Neuron (in vitro differentiated cells): ENCODE data around the gene MCM3.
A peak's percentile ranks its signal among the peaks of the same experiment; 100 is the strongest.

Experiments used
- H2AFZ ChIP-seq: one replicate; pipeline ENCODE4 v1.6.1; 2013; ENCODE audit warnings: low read depth, mild to moderate bottlenecking, inconsistent platforms, low read length, moderate library complexity
- H3K27me3 ChIP-seq: one replicate; pipeline ENCODE4 v1.6.1; 2013; ENCODE audit warnings: low read length; ENCODE audit not compliant: insufficient read depth
- H3K36me3 ChIP-seq: one replicate; pipeline ENCODE4 v1.6.1; 2013; ENCODE audit warnings: low read length; ENCODE audit not compliant: insufficient read depth
- H3K4me1 ChIP-seq: one replicate; pipeline ENCODE4 v1.6.1; 2013; ENCODE audit warnings: low read length; ENCODE audit not compliant: insufficient read depth
- H3K4me3 ChIP-seq: 2 replicates; pipeline ENCODE4 v1.5.1; 2013; ENCODE audit warnings: mild to moderate bottlenecking, low read length, moderate library complexity
- H3K9me3 ChIP-seq: one replicate; pipeline ENCODE4 v1.6.1; 2013; ENCODE audit warnings: low read length

Gene MCM3

GRCh38 chr6:52284460-52285176 lies at the start of gene MCM3:
Gene MCM3, minus strand, starts transcription at chr6:52284742. Its CDS starts 68 bp downstream, at chr6:52284674.
- H3K36me3 ChIP-seq = peaks cover 35% of the 10 kb centered on the region
- peak within 1 kb of the TSS; percentile 93 for H3K4me3 ChIP-seq
- H3K27me3 ChIP-seq = no peaks in the 10 kb centered on the region
- no peaks in the 10 kb centered on the region for H3K9me3 ChIP-seq
- H3K4me1 ChIP-seq = peaks cover 14% of the 10 kb centered on the region
- peak within 1 kb of the TSS; percentile 75 for H2AFZ ChIP-seq

GRCh38 chr6:52333840-52334200 lies 49.3 kb upstream of the MCM3 start:
- peaks cover 2% of the 10 kb centered on the region for H3K4me1 ChIP-seq
- H3K36me3 ChIP-seq = no peaks in the 10 kb centered on the region
- no peak overlapping the region for H2AFZ ChIP-seq
- no peak overlapping the region for H3K4me3 ChIP-seq
- H3K9me3 ChIP-seq = no peaks in the 10 kb centered on the region
- no peaks in the 10 kb centered on the region for H3K27me3 ChIP-seq

DNA sequence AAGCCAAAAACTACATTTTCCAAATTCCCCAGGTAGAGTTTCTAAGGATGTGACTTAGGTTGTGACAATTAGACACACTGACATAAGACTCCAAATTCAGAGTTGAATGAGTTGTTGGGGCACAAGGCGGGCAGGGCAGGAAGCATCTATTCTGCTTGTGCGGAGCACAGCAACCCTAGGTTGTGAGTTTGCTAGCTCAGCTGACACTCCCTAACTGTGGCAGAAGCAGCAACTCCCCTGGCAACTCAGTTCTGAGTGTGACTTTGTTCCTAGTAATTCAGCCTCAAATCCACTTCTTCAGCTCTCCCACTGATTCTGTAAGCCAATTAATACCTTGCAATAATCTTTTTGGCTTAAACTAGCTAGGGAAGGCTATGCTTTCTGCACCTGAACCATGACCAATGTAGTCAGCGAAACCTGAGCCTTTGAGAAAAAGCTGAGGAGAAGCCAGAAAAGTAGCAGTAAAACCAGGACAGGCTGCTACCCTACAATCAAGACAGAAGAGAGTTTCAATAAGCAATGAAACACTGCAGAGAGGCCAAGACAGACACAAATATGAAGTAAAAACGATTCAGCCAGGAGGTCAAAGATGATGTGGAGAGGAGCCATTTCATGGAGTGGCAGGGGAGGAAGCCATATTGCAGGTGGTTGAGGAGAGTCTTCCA lies 47.4 kb upstream of the MCM3 start:
- Histone ChIP-seq H3K9me3 (no peaks in the 10 kb centered on the region), H3K4me3 (no peak overlapping the region), H2AFZ (no peak overlapping the region), H3K4me1 (no peaks in the 10 kb centered on the region), H3K36me3 (no peaks in the 10 kb centered on the region), H3K27me3 (no peaks in the 10 kb centered on the region)

DNA sequence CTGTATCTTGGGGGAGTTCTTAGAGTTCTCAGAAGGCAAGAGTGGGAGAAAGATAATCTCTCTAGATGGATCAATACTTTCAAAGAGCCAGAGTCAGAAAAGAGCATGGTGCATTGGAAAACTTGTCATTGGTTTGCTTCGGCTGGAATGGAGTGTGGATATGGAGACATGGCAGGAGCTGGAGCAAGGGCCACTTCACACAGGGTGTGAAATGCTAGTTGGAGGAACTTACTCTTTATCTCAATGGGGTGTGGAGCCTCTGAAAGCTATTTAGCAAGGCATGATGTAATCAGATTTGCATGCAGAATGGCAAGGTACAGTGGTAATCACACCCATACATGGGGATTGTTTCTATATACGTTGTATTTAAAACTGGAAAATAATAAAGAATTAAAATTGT lies 45.9 kb upstream of the MCM3 start:
- H3K27me3 ChIP-seq = no peaks in the 10 kb centered on the region
- no peaks in the 10 kb centered on the region for H3K9me3 ChIP-seq
- peaks cover 6% of the 10 kb centered on the region for H3K4me1 ChIP-seq

GRCh38 chr6:52328729-52329128 lies 44.2 kb upstream of the MCM3 start:
- no peak overlapping the region for H3K4me3 ChIP-seq
- no peak overlapping the region for H2AFZ ChIP-seq
- H3K4me1 ChIP-seq = peaks cover 6% of the 10 kb centered on the region
- H3K27me3 ChIP-seq = no peaks in the 10 kb centered on the region
- no peaks in the 10 kb centered on the region for H3K36me3 ChIP-seq
- no peaks in the 10 kb centered on the region for H3K9me3 ChIP-seq

More for the DNA sequence above, 45.9 kb upstream of the MCM3 start:
- H2AFZ ChIP-seq = no peak overlapping the region
- no peaks in the 10 kb centered on the region for H3K36me3 ChIP-seq
- no peak overlapping the region for H3K4me3 ChIP-seq

GRCh38 chr6:52328303-52328662 lies 43.7 kb upstream of the MCM3 start:
- Histone ChIP-seq H3K27me3 (no peaks in the 10 kb centered on the region), H2AFZ (no peak overlapping the region), H3K4me3 (no peak overlapping the region), H3K36me3 (no peaks in the 10 kb centered on the region), H3K9me3 (no peaks in the 10 kb centered on the region), H3K4me1 (peaks cover 6% of the 10 kb centered on the region)

DNA sequence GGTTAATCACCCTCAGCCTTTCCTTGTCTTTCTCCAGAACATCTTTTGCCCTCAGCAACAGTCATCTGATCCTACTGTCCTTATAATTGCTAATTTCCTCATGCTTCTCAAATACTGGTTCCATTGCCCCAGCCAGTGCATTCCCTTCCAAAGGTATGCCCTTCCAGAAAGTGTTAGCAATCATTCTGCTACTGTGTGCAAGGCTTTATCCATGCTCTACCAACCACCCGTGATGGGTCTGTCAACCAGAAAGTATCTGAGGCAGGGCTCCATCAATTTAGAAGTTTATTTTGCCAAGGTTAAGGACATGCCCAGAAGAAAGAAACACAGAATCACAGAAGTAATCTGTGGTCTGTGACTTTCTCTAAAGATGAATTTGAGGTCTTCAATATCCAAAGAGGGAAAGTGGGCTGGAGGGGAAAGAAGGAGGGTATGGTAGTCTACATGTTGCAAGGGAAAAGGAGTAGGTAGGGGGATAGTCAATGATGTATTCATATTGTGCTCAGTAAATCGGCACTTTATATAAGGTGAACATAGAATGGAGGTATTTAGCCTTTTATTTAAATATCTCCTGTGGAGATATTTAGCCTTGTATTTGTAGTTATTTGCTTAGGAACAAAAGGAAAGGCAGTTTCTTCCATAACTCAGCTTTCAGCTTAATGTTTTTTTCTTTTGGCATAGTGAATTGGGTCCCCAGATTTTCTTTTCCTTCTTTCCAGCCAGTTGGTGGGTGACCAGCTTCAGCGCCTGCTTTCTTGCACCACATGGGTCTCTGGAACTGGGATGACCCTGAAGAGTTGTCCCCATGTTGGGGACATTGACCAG lies 42.2 kb upstream of the MCM3 start:
- H3K27me3 ChIP-seq = no peaks in the 10 kb centered on the region
- no peaks in the 10 kb centered on the region for H3K9me3 ChIP-seq
- peaks cover 6% of the 10 kb centered on the region for H3K4me1 ChIP-seq
- no peak overlapping the region for H3K4me3 ChIP-seq
- H3K36me3 ChIP-seq = no peaks in the 10 kb centered on the region
- peak overlapping the region; percentile 65 for H2AFZ ChIP-seq

- peaks cover 6% of the 10 kb centered on the region for H3K4me1 ChIP-seq
- peak overlapping the region; percentile 65 for H2AFZ ChIP-seq
- H3K4me3 ChIP-seq = no peak overlapping the region
- H3K36me3 ChIP-seq = no peaks in the 10 kb centered on the region
- no peaks in the 10 kb centered on the region for H3K9me3 ChIP-seq
- H3K27me3 ChIP-seq = no peaks in the 10 kb centered on the region
Observed at GRCh38 chr6:52325695-52326471, 41.3 kb upstream of the MCM3 start.

DNA sequence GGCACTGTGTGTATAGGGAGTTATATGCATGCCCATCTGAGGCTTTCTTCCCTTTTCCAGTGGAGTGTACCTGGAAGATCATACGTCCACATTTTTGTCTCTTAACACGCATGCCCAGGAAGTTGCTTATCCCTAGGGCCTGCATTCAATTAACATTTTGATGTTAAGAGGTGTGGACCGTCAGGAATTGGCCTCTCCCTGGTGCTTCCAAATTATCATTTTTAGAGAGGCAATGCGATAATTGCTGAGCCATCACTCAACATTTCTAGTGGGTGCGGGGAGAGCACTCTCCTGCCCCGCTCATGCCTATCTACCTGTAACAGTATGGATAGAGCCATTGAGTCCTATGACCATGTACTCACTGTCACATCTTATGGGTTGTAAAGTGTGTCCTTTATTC lies 39.6 kb upstream of the MCM3 start:
- Histone ChIP-seq H3K27me3 (no peaks in the 10 kb centered on the region), H3K4me3 (no peak overlapping the region), H3K4me1 (peaks cover 6% of the 10 kb centered on the region), H3K9me3 (no peaks in the 10 kb centered on the region), H3K36me3 (no peaks in the 10 kb centered on the region), H2AFZ (no peak overlapping the region)

- Histone ChIP-seq H3K36me3 (no peaks in the 10 kb centered on the region), H3K4me1 (no peaks in the 10 kb centered on the region), H3K27me3 (no peaks in the 10 kb centered on the region), H3K9me3 (no peaks in the 10 kb centered on the region), H2AFZ (no peak overlapping the region), H3K4me3 (no peak overlapping the region)
Observed at GRCh38 chr6:52317841-52318581, 33.5 kb upstream of the MCM3 start.

DNA sequence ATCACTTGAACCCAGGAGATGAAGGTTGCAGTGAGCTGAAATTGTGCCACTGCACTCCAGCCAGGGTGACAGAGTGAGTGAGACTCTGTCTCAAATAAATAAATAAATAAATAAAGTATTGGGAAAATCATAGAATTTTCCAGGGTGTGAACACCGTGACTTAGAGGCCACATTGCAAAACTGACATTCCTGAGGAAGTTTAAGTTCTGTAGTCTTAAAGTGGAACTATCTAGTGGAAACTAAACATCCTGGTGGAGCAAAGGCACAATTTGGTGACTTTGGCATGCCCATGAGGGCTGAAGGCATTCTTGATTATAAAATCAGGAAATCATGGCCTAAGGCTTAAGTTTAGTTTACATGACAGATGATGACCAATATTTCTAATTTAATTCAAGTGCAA lies 32.7 kb upstream of the MCM3 start:
- Histone ChIP-seq H2AFZ (no peak overlapping the region), H3K27me3 (no peaks in the 10 kb centered on the region), H3K36me3 (no peaks in the 10 kb centered on the region), H3K9me3 (no peaks in the 10 kb centered on the region), H3K4me3 (no peak overlapping the region), H3K4me1 (peaks cover 6% of the 10 kb centered on the region)

DNA sequence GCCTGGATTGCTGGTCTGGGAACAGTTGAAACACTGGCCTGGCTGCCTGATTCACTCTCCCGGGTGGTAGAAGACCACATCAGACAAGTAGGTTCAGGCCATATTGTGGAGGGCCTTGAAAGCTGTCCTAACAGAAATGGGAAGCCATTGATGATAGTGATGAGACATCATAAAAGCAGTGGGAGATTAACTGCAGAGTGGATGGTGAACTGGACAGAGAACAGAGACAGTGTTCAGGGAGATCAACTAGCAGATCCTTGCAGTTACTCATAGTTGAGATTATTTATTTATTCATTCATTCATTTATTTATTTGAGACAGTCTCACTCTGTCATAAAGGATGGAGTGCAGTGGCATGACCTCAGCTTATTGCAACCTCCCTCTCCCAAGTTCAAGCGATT lies 30.2 kb upstream of the MCM3 start:
- H2AFZ ChIP-seq = no peak overlapping the region
- peaks cover 8% of the 10 kb centered on the region for H3K4me1 ChIP-seq
- H3K9me3 ChIP-seq = no peaks in the 10 kb centered on the region
- no peak overlapping the region for H3K4me3 ChIP-seq
- no peaks in the 10 kb centered on the region for H3K36me3 ChIP-seq
- no peaks in the 10 kb centered on the region for H3K27me3 ChIP-seq
